ENCODE data around the gene PKN2. TPM values are rescaled to one million over a fixed set of nuclear protein-coding genes. Genes with fewer than 3 reads are reported as not detected.
"Not testable (repeated sequence)": the region's sequence is repeated elsewhere in the genome, so short reads cannot be mapped to it uniquely, and the experiment has no call there.

The PKN2 gene
- total and polyA plus RNA-seq, 2 experiments from 2014 or later: 14.6 to 29.4 TPM

- H3K27ac Mint-ChIP-seq: no peak overlapping the region
- peaks cover 2% of the 10 kb centered on the region; the same call in 1 of the 3 replicates for H3K9me3 Mint-ChIP-seq
- H3K4me1 Mint-ChIP-seq: peaks cover under 1% of the 10 kb centered on the region; the same call in 2 of the 3 replicates
- H3K4me1 ChIP-seq (ENCODE audit: insufficient read depth): no peaks in the 10 kb centered on the region
- H3K36me3 Mint-ChIP-seq (ENCODE audit: low read depth): peaks cover 13% of the 10 kb centered on the region; the same call in 2 of the 3 replicates
- H3K4me3 Mint-ChIP-seq: no peak overlapping the region
- H3K36me3 ChIP-seq (ENCODE audit: insufficient read depth): no peaks in the 10 kb centered on the region
- TF ChIP-seq STAT1 (IDR thresholded peaks at IDR 0.05; ENCODE audit: unreplicated experiment): no peak
- TF ChIP-seq POLR2AphosphoS5 (IDR thresholded peaks at IDR 0.05; ENCODE audit: low read depth): no peak
- TF ChIP-seq, protein P1, sequence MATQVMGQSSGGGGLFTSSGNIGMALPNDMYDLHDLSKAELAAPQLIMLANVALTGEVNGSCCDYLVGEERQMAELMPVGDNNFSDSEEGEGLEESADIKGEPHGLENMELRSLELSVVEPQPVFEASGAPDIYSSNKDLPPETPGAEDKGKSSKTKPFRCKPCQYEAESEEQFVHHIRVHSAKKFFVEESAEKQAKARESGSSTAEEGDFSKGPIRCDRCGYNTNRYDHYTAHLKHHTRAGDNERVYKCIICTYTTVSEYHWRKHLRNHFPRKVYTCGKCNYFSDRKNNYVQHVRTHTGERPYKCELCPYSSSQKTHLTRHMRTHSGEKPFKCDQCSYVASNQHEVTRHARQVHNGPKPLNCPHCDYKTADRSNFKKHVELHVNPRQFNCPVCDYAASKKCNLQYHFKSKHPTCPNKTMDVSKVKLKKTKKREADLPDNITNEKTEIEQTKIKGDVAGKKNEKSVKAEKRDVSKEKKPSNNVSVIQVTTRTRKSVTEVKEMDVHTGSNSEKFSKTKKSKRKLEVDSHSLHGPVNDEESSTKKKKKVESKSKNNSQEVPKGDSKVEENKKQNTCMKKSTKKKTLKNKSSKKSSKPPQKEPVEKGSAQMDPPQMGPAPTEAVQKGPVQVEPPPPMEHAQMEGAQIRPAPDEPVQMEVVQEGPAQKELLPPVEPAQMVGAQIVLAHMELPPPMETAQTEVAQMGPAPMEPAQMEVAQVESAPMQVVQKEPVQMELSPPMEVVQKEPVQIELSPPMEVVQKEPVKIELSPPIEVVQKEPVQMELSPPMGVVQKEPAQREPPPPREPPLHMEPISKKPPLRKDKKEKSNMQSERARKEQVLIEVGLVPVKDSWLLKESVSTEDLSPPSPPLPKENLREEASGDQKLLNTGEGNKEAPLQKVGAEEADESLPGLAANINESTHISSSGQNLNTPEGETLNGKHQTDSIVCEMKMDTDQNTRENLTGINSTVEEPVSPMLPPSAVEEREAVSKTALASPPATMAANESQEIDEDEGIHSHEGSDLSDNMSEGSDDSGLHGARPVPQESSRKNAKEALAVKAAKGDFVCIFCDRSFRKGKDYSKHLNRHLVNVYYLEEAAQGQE (IDR thresholded peaks at IDR 0.05; ENCODE audit: unreplicated experiment): no peak
- TF ChIP-seq ZNF331 (CRISPR knock-in tag; IDR thresholded peaks at IDR 0.05; ENCODE audit: low read depth): no peak
- TF ChIP-seq JUNB (IDR thresholded peaks at IDR 0.05; ENCODE audit: unreplicated experiment): no peak
- H3K79me2 ChIP-seq (replicated peaks; ENCODE audit: insufficient read depth): peaks cover 100% of the 10 kb centered on the region
- peaks cover 28% of the 10 kb centered on the region for H4K20me1 ChIP-seq (replicated peaks; ENCODE audit: insufficient read depth)
- DNase-seq (ENCODE audit: low spot score): no peak
- H3K4me2 ChIP-seq: no peak overlapping the region
- H2AFZ ChIP-seq: no peak overlapping the region
- no peaks in the 10 kb centered on the region for H3K27me3 ChIP-seq (ENCODE audit: insufficient read depth)
- no peaks in the 10 kb centered on the region for H3K9me2 ChIP-seq (ENCODE audit: insufficient read depth)
- no peaks in the 10 kb centered on the region for H3F3A ChIP-seq (replicated peaks; ENCODE audit: low read depth)
- H3K27me3 Mint-ChIP-seq (ENCODE audit: insufficient read depth, low read depth, poor library complexity): peaks cover 3% of the 10 kb centered on the region
- ATAC-seq: no peak
- H3K4me3 ChIP-seq: no peak overlapping the region
- no peak overlapping the region for H3K27ac ChIP-seq (ENCODE audit: low read depth)
These were observed 23.9 kb downstream of the PKN2 start for GRCh38 chr1:88708011-88708410.

DNA sequence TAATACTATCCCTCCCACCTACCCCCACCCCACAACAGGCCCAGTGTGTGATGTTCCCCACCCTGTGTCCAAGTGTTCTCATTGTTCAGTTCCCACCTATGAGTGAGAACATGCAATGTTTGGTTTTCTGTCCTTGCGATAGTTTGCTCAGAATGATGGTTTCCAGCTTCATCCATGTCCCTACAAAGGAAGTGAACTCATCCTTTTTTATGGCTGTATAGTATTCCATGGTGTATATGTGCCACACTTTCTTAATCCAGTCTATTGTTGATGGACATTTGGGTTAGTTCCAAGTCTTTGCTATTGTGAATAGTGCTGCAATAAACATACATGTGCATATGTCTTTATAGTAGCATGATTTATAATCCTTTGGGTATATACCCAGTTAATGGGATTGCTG is 28.8 kb downstream of the PKN2 start:
- not testable (repeated sequence) for H3K4me1 ChIP-seq (ENCODE audit: insufficient read depth); H3K4me3 ChIP-seq; H3K27ac Mint-ChIP-seq; H3K4me2 ChIP-seq; H3K9me2 ChIP-seq (ENCODE audit: insufficient read depth); H3F3A ChIP-seq (replicated peaks; ENCODE audit: low read depth); H3K27me3 Mint-ChIP-seq (ENCODE audit: insufficient read depth, low read depth, poor library complexity); H3K4me3 Mint-ChIP-seq; H3K4me1 Mint-ChIP-seq; ATAC-seq; DNase-seq (ENCODE audit: low spot score); H3K27me3 ChIP-seq (ENCODE audit: insufficient read depth); H2AFZ ChIP-seq; H3K27ac ChIP-seq (ENCODE audit: low read depth); H3K36me3 ChIP-seq (ENCODE audit: insufficient read depth)
- H3K79me2 ChIP-seq (replicated peaks; ENCODE audit: insufficient read depth): peaks cover 100% of the 10 kb centered on the region
- Mint-ChIP-seq H3K9me3 (peaks cover 14% of the 10 kb centered on the region; the same call in 2 of the 3 replicates), H3K36me3 (ENCODE audit: low read depth) (peaks cover 17% of the 10 kb centered on the region; the same call in 2 of the 3 replicates)
- H4K20me1 ChIP-seq (replicated peaks; ENCODE audit: insufficient read depth): peaks cover 49% of the 10 kb centered on the region

GRCh38 chr1:88716571-88716970 is 32.5 kb downstream of the PKN2 start:
- H3K4me1 ChIP-seq (ENCODE audit: insufficient read depth); DNase-seq (ENCODE audit: low spot score); ATAC-seq; H3K4me2 ChIP-seq; H3K27ac ChIP-seq (ENCODE audit: low read depth); H3K4me1 Mint-ChIP-seq; H3K9me2 ChIP-seq (ENCODE audit: insufficient read depth); H3K36me3 ChIP-seq (ENCODE audit: insufficient read depth); H2AFZ ChIP-seq; H3K27me3 ChIP-seq (ENCODE audit: insufficient read depth); H3K27ac Mint-ChIP-seq; H3K27me3 Mint-ChIP-seq (ENCODE audit: insufficient read depth, low read depth, poor library complexity); H3F3A ChIP-seq (replicated peaks; ENCODE audit: low read depth); H3K4me3 Mint-ChIP-seq; H3K4me3 ChIP-seq: not testable (repeated sequence)
- Histone ChIP-seq H3K79me2 (replicated peaks; ENCODE audit: insufficient read depth) (peaks cover 100% of the 10 kb centered on the region), H4K20me1 (replicated peaks; ENCODE audit: insufficient read depth) (peaks cover 41% of the 10 kb centered on the region)
- peaks cover 11% of the 10 kb centered on the region; the same call in 2 of the 3 replicates for H3K36me3 Mint-ChIP-seq (ENCODE audit: low read depth)
- H3K9me3 Mint-ChIP-seq: peaks cover 14% of the 10 kb centered on the region; the same call in 2 of the 3 replicates

All from GM23338 (cell line).